H1 (cell line): ENCODE results near the gene CDC42EP3. TPM values are rescaled to one million over a fixed set of nuclear protein-coding genes. Genes with fewer than 3 reads are reported as not detected.

Experiments used
- CTCF ChIA-PET: fragments of 300-600 bp; sonication (Branson Sonifier 250); formaldehyde crosslinking; loops from one replicate; lab custom pipeline; 2021; ENCODE audit not compliant: partially characterized antibody; lab: Charles Lee
- POLR2A ChIA-PET: fragments of 300-600 bp; sonication (Branson Sonifier 250); formaldehyde crosslinking; loops from one replicate; lab custom pipeline; 2021; ENCODE audit warnings: inconsistent platforms; ENCODE audit not compliant: partially characterized antibody; lab: Charles Lee
- DNase-seq, 2 experiments: peaks; one replicate each; pipeline versions ENCODE4 v3.0.0 to v3.0.0-alpha.2; 2010 to 2022; ENCODE audit warnings: low spot score in 2 of 2, low read depth in 1 of 2, mixed read lengths in 1 of 2
- FAIRE-seq: peaks from 2 replicates; lab custom pipeline; 2011; peaks lifted over from hg19 to GRCh38; lab: Jason Lieb, UNC
- H2AFZ ChIP-seq: 2 replicates; pipeline ENCODE4 v1.8.1; 2012; ENCODE audit warnings: low read length, inconsistent platforms
- H2AK5ac ChIP-seq: 2 replicates; pipeline ENCODE4 v1.6.1; 2013; ENCODE audit warnings: low read depth, low read length
- H2BK120ac ChIP-seq: replicated peaks from 2 replicates; pipeline ENCODE3; 2013; ENCODE audit warnings: low read depth, low read length, inconsistent platforms
- H2BK12ac ChIP-seq: 2 replicates; pipeline ENCODE4 v1.6.1; 2013; ENCODE audit warnings: low read depth, low read length
- H2BK15ac ChIP-seq: 2 replicates; pipeline ENCODE4 v1.6.1; 2013; ENCODE audit warnings: low read length
- H2BK20ac ChIP-seq: 2 replicates; pipeline ENCODE4 v1.6.1; 2013; ENCODE audit warnings: low read length
- H2BK5ac ChIP-seq: 2 replicates; pipeline ENCODE4 v1.6.1; 2013; ENCODE audit warnings: low read depth, low read length
- H3K14ac ChIP-seq: 2 replicates; pipeline ENCODE4 v1.6.1; 2013; ENCODE audit warnings: inconsistent platforms; ENCODE audit not compliant: insufficient read length
- H3K18ac ChIP-seq: 2 replicates; pipeline ENCODE4 v1.6.1; 2013; ENCODE audit warnings: low read length; ENCODE audit errors: extremely low read depth
- H3K23ac ChIP-seq: 2 replicates; pipeline ENCODE4 v1.6.1; 2013; ENCODE audit warnings: inconsistent platforms; ENCODE audit not compliant: insufficient read length
- H3K23me2 ChIP-seq: 2 replicates; pipeline ENCODE4 v1.6.1; 2013; ENCODE audit warnings: low read depth, low read length
- H3K27ac ChIP-seq: 2 replicates; pipeline ENCODE4 v1.6.1; 2011; ENCODE audit warnings: low read depth, low read length, inconsistent platforms
- H3K27me3 ChIP-seq, 4 experiments: replicated peaks in 1 of 4; 1 replicate in 1 of 4; 2 replicates in 3 of 4; pipeline versions ENCODE4 v1.6.1 to v1.8.1; 2011 to 2013; ENCODE audit warnings: low read length in 3 of 4, mild to moderate bottlenecking in 3 of 4, inconsistent platforms in 2 of 4, mixed read lengths in 2 of 4, moderate library complexity in 1 of 4; ENCODE audit not compliant: control insufficient read depth in 3 of 4, insufficient read depth in 3 of 4; ENCODE audit errors: extremely low read depth in 1 of 4
- H3K36me3 ChIP-seq, 4 experiments: 2 replicates each; pipeline versions ENCODE4 v1.6.1 to v1.8.1; 2011 to 2013; ENCODE audit warnings: mild to moderate bottlenecking in 4 of 4, low read length in 3 of 4, moderate library complexity in 2 of 4, control low read depth in 1 of 4, inconsistent platforms in 1 of 4; ENCODE audit not compliant: insufficient read depth in 4 of 4, control insufficient read depth in 2 of 4
- H3K4ac ChIP-seq: replicated peaks from 2 replicates; pipeline ENCODE3; 2013; ENCODE audit warnings: low read length, low read depth, mixed read lengths, inconsistent platforms; ENCODE audit not compliant: insufficient read length
- H3K4me1 ChIP-seq, 4 experiments: replicated peaks in 1 of 4; 1 replicate in 1 of 4; 2 replicates in 3 of 4; pipeline versions ENCODE4 v1.6.1 to v1.8.1; 2011 to 2013; ENCODE audit warnings: low read length in 3 of 4, inconsistent platforms in 2 of 4, mixed read lengths in 1 of 4; ENCODE audit not compliant: insufficient read depth in 4 of 4, control insufficient read depth in 3 of 4
- H3K4me2 ChIP-seq, 2 experiments: 2 replicates each; pipeline versions ENCODE4 v1.6.1 to v1.8.1; 2011 to 2013; ENCODE audit warnings: low read depth in 2 of 2, low read length in 2 of 2, control low read depth in 1 of 2, inconsistent platforms in 1 of 2, mild to moderate bottlenecking in 1 of 2; ENCODE audit not compliant: insufficient read depth in 1 of 2
- H3K4me3 ChIP-seq, 4 experiments: fragments of 200-600, 300-600 bp in 1 of 4; sonication (generic), shearing (Covaris generic), sonication (Bioruptor Twin) in 1 of 4; 2 replicates each; pipeline versions ENCODE4 v1.5.1 to v1.8.1; 2011 to 2016; ENCODE audit warnings: low read length in 4 of 4, low read depth in 3 of 4, control low read depth in 2 of 4, inconsistent platforms in 2 of 4, mild to moderate bottlenecking in 2 of 4, mixed read lengths in 1 of 4, moderate library complexity in 1 of 4; ENCODE audit not compliant: insufficient read depth in 2 of 4; ENCODE audit errors: extremely low read depth in 1 of 4
- H3K56ac ChIP-seq: replicated peaks from 2 replicates; pipeline ENCODE3; 2013; ENCODE audit warnings: low read depth, mild to moderate bottlenecking, mixed read lengths, low read length, inconsistent platforms; ENCODE audit not compliant: insufficient read length
- H3K79me1 ChIP-seq: 2 replicates; pipeline ENCODE4 v1.6.1; 2013; ENCODE audit warnings: low read depth, low read length, control low read depth
- H3K79me2 ChIP-seq, 2 experiments: 2 replicates each; pipeline versions ENCODE4 v1.6.1 to v1.8.1; 2012 to 2013; ENCODE audit warnings: low read length in 2 of 2, mild to moderate bottlenecking in 2 of 2, inconsistent platforms in 1 of 2; ENCODE audit not compliant: insufficient read depth in 2 of 2, control insufficient read depth in 1 of 2
- H3K9ac ChIP-seq, 4 experiments: replicated peaks in 1 of 4; 1 replicate in 1 of 4; 2 replicates in 3 of 4; pipeline versions ENCODE4 v1.6.1 to v1.8.1; 2011 to 2013; ENCODE audit warnings: low read depth in 3 of 4, low read length in 3 of 4, control low read depth in 2 of 4, mild to moderate bottlenecking in 2 of 4, moderate library complexity in 2 of 4, inconsistent platforms in 1 of 4; ENCODE audit errors: extremely low read depth in 1 of 4
- H3K9me3 ChIP-seq, 2 experiments: 2 replicates each; pipeline versions ENCODE4 v1.6.1 to v1.8.1; 2012 to 2013; ENCODE audit warnings: mild to moderate bottlenecking in 2 of 2, moderate library complexity in 2 of 2, control low read depth in 1 of 2, inconsistent platforms in 1 of 2, low read depth in 1 of 2, low read length in 1 of 2, mixed read lengths in 1 of 2; ENCODE audit not compliant: insufficient read depth in 2 of 2
- H4K20me1 ChIP-seq, 2 experiments: replicated peaks in 1 of 2; 2 replicates each; pipeline versions ENCODE3 to v1.8.1; 2011 to 2013; ENCODE audit warnings: inconsistent platforms in 2 of 2, low read length in 2 of 2, mild to moderate bottlenecking in 1 of 2; ENCODE audit not compliant: insufficient read depth in 2 of 2, control insufficient read depth in 1 of 2
- H4K5ac ChIP-seq: 2 replicates; pipeline ENCODE4 v1.6.1; 2013; ENCODE audit warnings: low read length, low read depth, mixed read lengths, inconsistent platforms; ENCODE audit not compliant: insufficient read length
- H4K8ac ChIP-seq: 2 replicates; pipeline ENCODE4 v1.8.0; 2013; ENCODE audit warnings: mild to moderate bottlenecking, moderate library complexity, low read length, inconsistent platforms; ENCODE audit not compliant: insufficient read depth; ENCODE audit errors: extremely low read depth
- H4K91ac ChIP-seq: replicated peaks from 2 replicates; pipeline ENCODE3; 2013; ENCODE audit warnings: low read length, mixed read lengths, inconsistent platforms; ENCODE audit not compliant: insufficient read length
- BRCA1 ChIP-seq: IDR thresholded peaks from 2 replicates; pipeline ENCODE4 v1.6.1; 2012; ENCODE audit warnings: low read depth, low read length, improper control_type of control experiment
- JUN ChIP-seq: IDR thresholded peaks from 2 replicates; pipeline ENCODE4 v1.6.1; 2011; ENCODE audit warnings: low read depth, mild to moderate bottlenecking, improper control_type of control experiment, low read length
- SUZ12 ChIP-seq: fragments of 200-600 bp; sonication (generic); IDR thresholded peaks from 2 replicates; pipeline ENCODE4 v1.6.1; 2012; ENCODE audit warnings: mild to moderate bottlenecking, inconsistent platforms, low read length, moderate library complexity, mixed read lengths
- WGBS, 2 experiments: shearing (Covaris generic) in 1 of 2; methylation state at CpG; one replicate each; pipeline versions ENCODE4 v1.1.6 to v1.1.7; 2013 to 2015; ENCODE audit warnings: low lambda C conversion rate in 2 of 2, mixed read lengths in 2 of 2, inconsistent platforms in 1 of 2, low coverage in 1 of 2, missing lambda C conversion rate in 1 of 2; ENCODE audit not compliant: insufficient replicate concordance in 2 of 2, insufficient coverage in 1 of 2, insufficient read length in 1 of 2; ENCODE audit errors: extremely low coverage in 1 of 2, missing lambda C conversion rate in 1 of 2; 5-methylcytosine and 5-hydroxymethylcytosine counted together
- polyA plus RNA-seq, 7 experiments: library from polyadenylated mRNA; depleted of rRNA in 3 of 7; stranded (reverse) in 5 of 7; unstranded in 2 of 7; fragments of >200 nt in 5 of 7; fragments of 200-250 nt in 2 of 7; gene quantifications; 1 replicate in 5 of 7; 2 replicates in 1 of 7; 4 replicates in 1 of 7; pipeline versions ENCODE4 v1.2.1 to v1.2.3, GENCODE V29; 2011 to 2013; ENCODE audit warnings: missing spikeins in 2 of 7, mixed read lengths in 2 of 7
- total RNA-seq: library from RNA; stranded (reverse); fragmentation: NEBNext Ultra II Directional; extraction: Animal tissue kit (Norgen Biotek cat#: 25700); gene quantifications from 2 replicates; pipeline ENCODE4 v1.2.1, GENCODE V29; 2021

Gene CDC42EP3
- total and polyA plus RNA-seq, 2 of the 8 experiments (the other 6 are each of a cell fraction or from before 2014, with no cell fraction given), result 18.4 to 24.7 TPM

DNA sequence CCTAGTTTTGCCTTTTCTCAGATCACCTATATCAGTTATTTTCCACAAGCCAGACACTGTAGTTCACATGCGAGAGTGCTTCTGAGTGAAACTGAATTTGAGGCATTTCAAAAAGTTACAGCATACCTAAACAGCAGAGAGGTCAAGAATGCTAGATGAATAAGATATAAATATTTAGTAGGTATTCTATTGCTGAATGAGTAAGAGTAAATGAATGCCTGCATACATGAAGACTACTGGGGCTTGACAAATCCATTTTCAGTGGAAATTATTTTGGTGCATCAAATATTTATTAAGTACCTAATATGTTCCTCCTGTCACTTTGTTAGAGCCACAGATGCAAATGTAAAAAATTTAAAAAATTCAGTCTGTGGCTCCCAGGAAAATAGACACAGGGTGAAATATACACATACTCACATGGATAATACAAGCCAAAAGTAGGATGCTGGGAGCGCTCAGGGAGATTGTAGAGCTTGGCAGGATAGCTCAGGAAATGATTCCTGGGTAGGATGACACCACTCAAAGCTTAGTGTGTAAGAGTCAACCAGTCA lies 27.6 kb upstream of the CDC42EP3 start:
- Histone ChIP-seq H4K91ac (no peak overlapping the region), H3K27me3 (no peaks in the 10 kb centered on the region), H3K79me2 (no peaks in the 10 kb centered on the region), H4K5ac (no peak overlapping the region), H3K23ac (no peak overlapping the region), H3K23me2 (no peaks in the 10 kb centered on the region), H3K27ac (no peak overlapping the region), H3K56ac (no peak overlapping the region), H4K8ac (no peak overlapping the region), H2AFZ (no peak overlapping the region), H3K4me1 (no peaks in the 10 kb centered on the region), H2BK20ac (no peak overlapping the region), H3K79me1 (no peaks in the 10 kb centered on the region), H2AK5ac (no peak overlapping the region), H3K18ac (no peak overlapping the region), H3K4ac (no peak overlapping the region), H4K20me1 (no peaks in the 10 kb centered on the region), H3K14ac (no peak overlapping the region), H2BK12ac (no peak overlapping the region), H2BK120ac (no peak overlapping the region), H3K36me3 (no peaks in the 10 kb centered on the region), H3K4me2 (no peak overlapping the region), H3K4me3 (no peak overlapping the region), H2BK15ac (no peak overlapping the region), H2BK5ac (no peak overlapping the region), H3K9me3 (no peaks in the 10 kb centered on the region), H3K9ac (no peak overlapping the region)
- POLR2A ChIA-PET, result interaction anchor here (1.0 kb wide), 1 partner anchor 61 kb away, joined by 3 read pairs; no protein-coding TSS in a partner anchor
- FAIRE-seq (no peak), DNase-seq (no peak)
- CTCF ChIA-PET, result no interaction called here
- 93% methylated on average over 2 of the region's 2 CpGs; no CpG with 5 or more reads in 1 of the 2 experiments for WGBS, 2 experiments
- TF ChIP-seq SUZ12 (no peak), JUN (no peak), BRCA1 (no peak)
